Kidney (tissue), 14 donors: Measurements from ENCODE around the gene IMMP2L. TPM values are rescaled to one million over a fixed set of nuclear protein-coding genes. Genes with fewer than 3 reads are reported as not detected.

Experiments
- DNase-seq, 5 donors: peaks; one replicate each; pipeline ENCODE4 v3.0.0-alpha.2; 2013 to 2020
- FAIRE-seq: peaks from 2 replicates; lab custom pipeline; 2012; peaks lifted over from hg19 to GRCh38; lab: Jason Lieb, UNC
- H3K27ac ChIP-seq, 2 donors: one replicate each; pipeline ENCODE4 v1.7.0; 2013; ENCODE audit warnings: low read depth in 2 of 2, low read length in 2 of 2, inconsistent platforms in 1 of 2
- H3K27me3 ChIP-seq: one replicate; pipeline ENCODE4 v1.7.1; 2013; ENCODE audit warnings: low read length, inconsistent platforms; ENCODE audit not compliant: control insufficient read depth, insufficient read depth
- H3K36me3 ChIP-seq, 3 donors: one replicate each; pipeline versions ENCODE4 v1.7.0 to v1.7.1; 2013; ENCODE audit warnings: low read length in 3 of 3, control low read depth in 1 of 3, inconsistent platforms in 1 of 3; ENCODE audit not compliant: insufficient read depth in 3 of 3, control insufficient read depth in 2 of 3
- H3K4me1 ChIP-seq, 3 donors: one replicate each; pipeline versions ENCODE4 v1.7.0 to v1.7.1; 2013; ENCODE audit warnings: low read length in 3 of 3, inconsistent platforms in 1 of 3, low read depth in 1 of 3; ENCODE audit not compliant: control insufficient read depth in 2 of 3, insufficient read depth in 2 of 3
- H3K4me3 ChIP-seq, 3 donors: one replicate each; pipeline versions ENCODE4 v1.7.0 to v1.8.1; 2013; ENCODE audit warnings: low read length in 3 of 3, control low read depth in 1 of 3, inconsistent platforms in 1 of 3
- H3K9ac ChIP-seq, 3 donors: one replicate each; pipeline versions ENCODE4 v1.7.0 to v1.7.1; 2013; ENCODE audit warnings: low read length in 3 of 3, control low read depth in 1 of 3, inconsistent platforms in 1 of 3
- H3K9me3 ChIP-seq, 3 donors: one replicate each; pipeline versions ENCODE4 v1.7.0 to v1.7.1; 2013; ENCODE audit warnings: low read length in 3 of 3, control low read depth in 1 of 3, inconsistent platforms in 1 of 3; ENCODE audit not compliant: control insufficient read depth in 2 of 3, insufficient read depth in 1 of 3
- intact Hi-C: fragments of 100-400 bp; cut with DNase I; formaldehyde crosslinking; loops from one replicate; pipeline ENCODE4 v1.11.1; 2022
- polyA plus RNA-seq: library from polyadenylated mRNA; stranded (reverse); fragments of 350-450 nt; fragmentation: Illumina TruSeq; extraction: RNeasy Lipid Tissue Mini Kit (QIAGEN cat#74804); gene quantifications from one replicate; pipeline ENCODE4 v1.2.3, GENCODE V29; 2014; ENCODE audit warnings: low read depth, low replicate concordance; ENCODE audit not compliant: insufficient read depth
- total RNA-seq: library from RNA; stranded (reverse); fragmentation: NEBNext Ultra II Directional; extraction: Animal tissue kit (Norgen Biotek cat#: 25700); gene quantifications from one replicate; pipeline ENCODE4 v1.2.1, GENCODE V29; 2021
- TF ChIP-seq, protein P1 (sequence below): IDR thresholded peaks from 3 replicates; pipeline ENCODE4 v1.5.1; 2012; ENCODE audit warnings: mild to moderate bottlenecking, moderate library complexity, borderline replicate concordance; ENCODE audit not compliant: insufficient read depth; ENCODE audit errors: extremely low read depth
- donor health status: control.
- donor health status: control.
- donor health status: control.
- donor health status: control.
- donor health status: control.
- donor health status: DM: yes; HTN: yes; CAD: no.
- donor health status: Normal renal cell carcinoma (clear cell type).

Gene IMMP2L
- total and polyA plus RNA-seq, 2 donors from 2014 or later = 46.4 to 52.1 TPM

DNA sequence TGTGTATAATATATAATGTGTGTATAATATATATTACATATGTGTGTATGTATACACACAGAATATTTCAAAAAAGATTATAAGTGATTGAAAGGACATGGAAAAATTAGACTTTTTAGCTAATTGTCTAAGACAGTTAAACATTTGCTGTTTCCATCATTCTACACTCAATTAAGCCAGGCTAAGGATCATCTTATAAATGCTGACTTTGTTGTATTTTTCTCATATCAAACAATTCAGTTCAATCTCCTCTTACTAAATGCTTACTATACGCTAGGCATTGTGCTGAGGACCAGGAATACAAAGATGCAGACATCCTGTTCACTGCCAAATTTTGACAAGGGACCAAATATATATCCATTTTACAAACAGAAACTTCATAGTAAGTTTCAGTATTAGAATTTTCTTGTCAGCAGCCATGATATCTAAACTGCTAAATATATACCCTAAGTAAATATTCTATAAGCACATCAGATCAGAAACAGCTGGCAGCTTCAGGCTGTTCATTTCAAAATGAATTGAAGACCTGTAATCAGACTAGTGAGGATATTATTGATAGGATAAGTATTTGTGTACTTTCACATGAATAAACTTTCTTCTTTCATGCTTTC is 481.7 kb downstream of the IMMP2L start:
- H3K9me3 ChIP-seq = no peaks in the 10 kb centered on the region
- DNase-seq (no peak), FAIRE-seq (no peak)
- TF ChIP-seq, protein P1, sequence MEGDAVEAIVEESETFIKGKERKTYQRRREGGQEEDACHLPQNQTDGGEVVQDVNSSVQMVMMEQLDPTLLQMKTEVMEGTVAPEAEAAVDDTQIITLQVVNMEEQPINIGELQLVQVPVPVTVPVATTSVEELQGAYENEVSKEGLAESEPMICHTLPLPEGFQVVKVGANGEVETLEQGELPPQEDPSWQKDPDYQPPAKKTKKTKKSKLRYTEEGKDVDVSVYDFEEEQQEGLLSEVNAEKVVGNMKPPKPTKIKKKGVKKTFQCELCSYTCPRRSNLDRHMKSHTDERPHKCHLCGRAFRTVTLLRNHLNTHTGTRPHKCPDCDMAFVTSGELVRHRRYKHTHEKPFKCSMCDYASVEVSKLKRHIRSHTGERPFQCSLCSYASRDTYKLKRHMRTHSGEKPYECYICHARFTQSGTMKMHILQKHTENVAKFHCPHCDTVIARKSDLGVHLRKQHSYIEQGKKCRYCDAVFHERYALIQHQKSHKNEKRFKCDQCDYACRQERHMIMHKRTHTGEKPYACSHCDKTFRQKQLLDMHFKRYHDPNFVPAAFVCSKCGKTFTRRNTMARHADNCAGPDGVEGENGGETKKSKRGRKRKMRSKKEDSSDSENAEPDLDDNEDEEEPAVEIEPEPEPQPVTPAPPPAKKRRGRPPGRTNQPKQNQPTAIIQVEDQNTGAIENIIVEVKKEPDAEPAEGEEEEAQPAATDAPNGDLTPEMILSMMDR = no peak
- H3K4me1 ChIP-seq = no peaks in the 10 kb centered on the region
- no peak overlapping the region for H3K4me3 ChIP-seq
- H3K9ac ChIP-seq = no peak overlapping the region
- no peak overlapping the region for H3K27ac ChIP-seq
- no peaks in the 10 kb centered on the region for H3K36me3 ChIP-seq
- intact Hi-C loops = no loop called here
- no peaks in the 10 kb centered on the region for H3K27me3 ChIP-seq

DNA sequence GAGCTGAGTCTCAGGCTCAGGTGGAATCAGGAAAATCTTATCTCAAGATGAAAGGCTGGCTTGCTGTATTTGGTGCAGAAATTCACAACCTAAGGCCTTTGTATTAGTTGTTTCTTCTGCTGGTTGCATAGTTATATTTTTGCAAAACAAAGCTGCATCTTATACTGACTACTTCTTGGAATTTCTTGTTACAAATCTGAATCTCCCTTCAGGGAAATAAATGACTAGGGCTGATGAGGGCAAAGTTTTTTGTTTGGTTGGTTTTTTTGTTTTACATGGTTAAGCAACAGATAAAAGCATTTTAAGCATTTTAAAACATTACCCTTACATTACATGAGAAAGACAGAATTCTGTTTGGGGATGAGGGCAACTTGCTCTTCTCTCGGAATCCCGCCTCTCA is 485.3 kb downstream of the IMMP2L start:
- H3K4me3 ChIP-seq = no peak overlapping the region
- no peaks in the 10 kb centered on the region for H3K27me3 ChIP-seq
- no peak overlapping the region for H3K27ac ChIP-seq
- no peaks in the 10 kb centered on the region for H3K9me3 ChIP-seq
- H3K4me1 ChIP-seq = no peaks in the 10 kb centered on the region
- no peak for FAIRE-seq
- intact Hi-C loops = no loop called here
- no peak overlapping the region for H3K9ac ChIP-seq
- TF ChIP-seq, protein P1 = no peak
- DNase-seq = no peak
- no peaks in the 10 kb centered on the region for H3K36me3 ChIP-seq

DNA sequence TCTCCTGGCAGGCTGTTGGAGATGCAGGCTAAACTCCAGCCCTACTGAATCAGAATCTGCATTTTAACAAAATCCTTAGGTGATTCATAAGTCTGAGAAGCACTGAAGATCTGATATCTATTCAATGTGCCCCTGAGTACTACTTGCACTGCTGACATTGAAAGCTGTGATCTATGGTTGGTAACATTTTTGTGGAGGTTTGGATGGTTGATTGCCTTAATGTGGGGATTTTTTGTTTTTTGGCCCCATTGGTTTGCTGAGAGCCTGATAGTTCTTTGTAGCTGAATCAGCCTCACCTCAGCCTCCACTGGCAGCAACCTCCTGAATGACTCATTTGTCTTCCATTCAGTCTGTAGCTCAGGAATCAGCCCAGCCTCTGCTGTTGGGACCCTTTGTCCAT is 486.1 kb downstream of the IMMP2L start:
- no peaks in the 10 kb centered on the region for H3K27me3 ChIP-seq
- FAIRE-seq = no peak

More for the DNA sequence above, 486.1 kb downstream of the IMMP2L start:
- no peak overlapping the region for H3K4me3 ChIP-seq
- intact Hi-C loops = no loop called here
- no peak for DNase-seq
- TF ChIP-seq, protein P1 = no peak
- H3K27ac ChIP-seq = no peak overlapping the region
- H3K36me3 ChIP-seq = no peaks in the 10 kb centered on the region
- no peaks in the 10 kb centered on the region for H3K4me1 ChIP-seq
- H3K9ac ChIP-seq = no peak overlapping the region
- no peaks in the 10 kb centered on the region for H3K9me3 ChIP-seq
